Activated naive CD8-positive, alpha-beta T cell treated with anti-CD3 and anti-CD28 coated beads, Interleukin-2, amount 50 U/mL, for 16 hours (primary cell): Measurements from ENCODE around the gene GKN2.
"Not testable (repeated sequence)": the region's sequence is repeated elsewhere in the genome, so short reads cannot be mapped to it uniquely, and the experiment has no call there.

Experiments
- DNase-seq: peaks from one replicate; pipeline ENCODE4 v3.0.0-alpha.2; 2020; ENCODE audit warnings: low read depth, low spot score

Gene GKN2

DNA sequence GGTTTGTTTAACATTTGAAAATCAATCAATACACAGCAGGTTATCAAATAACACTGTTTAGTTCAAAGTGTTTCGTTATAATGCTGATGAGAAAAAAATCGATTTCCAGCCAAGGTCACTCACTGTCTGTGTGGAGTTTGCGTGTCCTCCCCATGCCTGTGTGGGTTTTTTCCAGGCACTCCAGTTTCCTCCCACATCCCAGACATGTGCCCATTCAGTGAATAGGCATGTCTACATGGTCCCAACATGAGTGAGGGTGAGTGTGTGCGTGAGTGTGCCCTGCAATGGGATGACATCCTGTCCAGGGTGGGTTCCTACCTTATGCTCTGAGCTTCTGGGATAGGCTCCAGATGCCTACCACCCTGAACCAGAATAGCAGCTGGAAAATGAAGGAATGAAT is 8.7 kb upstream of the GKN2 start:
- no peak for DNase-seq

DNA sequence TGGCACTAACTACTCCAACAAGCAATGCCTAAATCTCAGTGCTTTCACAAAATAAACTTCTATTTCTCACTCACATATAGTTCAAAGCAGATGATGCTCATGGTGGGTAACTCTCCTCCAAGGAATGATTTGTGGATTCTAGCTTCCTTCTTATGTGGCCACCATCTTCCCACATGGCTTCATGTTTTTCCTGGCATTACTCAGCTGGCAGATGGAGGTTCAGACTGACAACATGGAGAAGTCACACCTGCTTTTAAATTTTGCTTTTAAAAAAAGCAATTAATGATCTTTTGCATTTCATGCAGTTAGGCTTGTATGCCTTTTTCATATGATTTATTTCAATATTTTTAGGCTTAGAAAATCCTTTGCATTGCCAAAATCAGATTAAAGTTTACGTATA is 6.3 kb upstream of the GKN2 start:
- DNase-seq = no peak

DNA sequence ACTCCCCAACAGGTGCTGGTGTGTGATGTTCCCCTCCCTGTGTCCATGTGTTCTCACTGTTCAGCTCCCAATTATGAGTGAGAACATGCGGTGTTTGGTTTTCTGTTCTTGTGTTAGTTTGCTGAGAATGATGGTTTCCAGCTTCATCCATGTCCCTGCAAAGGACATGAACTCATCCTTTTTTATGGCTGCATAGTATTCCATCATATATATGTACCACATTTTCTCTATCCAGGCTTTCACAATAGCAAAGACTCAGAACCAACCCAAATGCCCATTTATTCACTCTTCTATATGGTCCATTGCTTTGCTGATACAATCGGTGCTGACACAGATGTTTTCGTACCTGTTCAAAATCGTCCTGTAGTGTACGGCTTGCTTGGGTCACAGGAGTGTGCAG is 2.7 kb upstream of the GKN2 start:
- not testable (repeated sequence) for DNase-seq

DNA sequence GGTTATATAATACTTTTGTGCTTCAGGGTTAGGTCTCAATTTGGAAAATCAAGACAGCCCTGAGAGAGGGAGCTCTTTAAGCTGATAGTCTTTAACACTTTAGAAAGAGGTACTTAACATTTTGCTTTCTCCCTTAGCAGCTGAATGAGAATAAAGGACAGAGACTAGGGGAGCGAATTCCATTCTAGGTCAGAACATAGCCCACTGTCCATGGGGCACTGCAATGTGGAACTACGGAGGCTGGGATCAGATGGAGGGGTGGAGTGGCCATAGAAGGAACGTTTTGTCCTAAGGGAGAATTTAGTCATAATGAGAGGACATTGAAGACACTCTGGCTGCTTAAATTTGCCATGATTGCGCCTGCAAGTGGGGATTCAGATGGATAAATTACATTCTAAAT is 794 bp downstream of the GKN2 start:
- DNase-seq = no peak

DNA sequence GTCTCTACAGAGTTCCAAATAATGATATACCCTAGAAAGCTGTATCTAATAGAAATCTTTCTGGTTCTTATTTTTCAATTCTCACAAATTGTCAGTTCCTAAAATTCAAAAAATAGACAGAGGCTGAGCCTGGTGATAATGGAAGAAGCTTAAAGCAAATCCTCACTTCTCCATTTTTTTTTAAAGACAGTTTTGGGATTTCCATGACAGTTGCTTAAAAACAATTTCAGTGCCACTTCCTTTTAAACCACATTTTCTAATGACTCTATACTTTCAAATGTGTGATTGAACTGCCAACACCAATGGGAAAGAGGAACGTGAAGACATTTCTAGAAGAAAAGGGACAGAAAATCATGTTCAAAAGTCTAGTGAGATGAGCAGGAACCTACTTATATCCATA is 4.0 kb downstream of the GKN2 start:
- no peak for DNase-seq

DNA sequence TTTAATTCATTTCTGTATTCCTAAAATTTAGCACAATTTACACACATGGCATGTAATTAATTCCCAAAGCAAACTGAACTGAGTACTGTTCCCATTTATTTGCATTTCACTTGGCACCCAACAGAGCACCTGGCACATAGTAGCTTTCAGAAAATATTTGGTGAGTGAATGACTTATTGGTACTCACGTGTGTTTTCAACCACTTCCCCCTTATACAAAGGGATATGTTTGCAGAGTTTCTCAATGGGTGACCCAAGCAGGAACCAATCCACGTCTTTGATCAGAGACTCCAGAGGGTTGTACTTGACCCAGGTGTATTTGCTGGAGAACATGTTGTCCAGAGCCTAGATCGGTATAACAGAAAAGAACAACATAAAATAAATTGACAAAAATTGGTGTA is 6.6 kb downstream of the GKN2 start:
- no peak for DNase-seq

DNA sequence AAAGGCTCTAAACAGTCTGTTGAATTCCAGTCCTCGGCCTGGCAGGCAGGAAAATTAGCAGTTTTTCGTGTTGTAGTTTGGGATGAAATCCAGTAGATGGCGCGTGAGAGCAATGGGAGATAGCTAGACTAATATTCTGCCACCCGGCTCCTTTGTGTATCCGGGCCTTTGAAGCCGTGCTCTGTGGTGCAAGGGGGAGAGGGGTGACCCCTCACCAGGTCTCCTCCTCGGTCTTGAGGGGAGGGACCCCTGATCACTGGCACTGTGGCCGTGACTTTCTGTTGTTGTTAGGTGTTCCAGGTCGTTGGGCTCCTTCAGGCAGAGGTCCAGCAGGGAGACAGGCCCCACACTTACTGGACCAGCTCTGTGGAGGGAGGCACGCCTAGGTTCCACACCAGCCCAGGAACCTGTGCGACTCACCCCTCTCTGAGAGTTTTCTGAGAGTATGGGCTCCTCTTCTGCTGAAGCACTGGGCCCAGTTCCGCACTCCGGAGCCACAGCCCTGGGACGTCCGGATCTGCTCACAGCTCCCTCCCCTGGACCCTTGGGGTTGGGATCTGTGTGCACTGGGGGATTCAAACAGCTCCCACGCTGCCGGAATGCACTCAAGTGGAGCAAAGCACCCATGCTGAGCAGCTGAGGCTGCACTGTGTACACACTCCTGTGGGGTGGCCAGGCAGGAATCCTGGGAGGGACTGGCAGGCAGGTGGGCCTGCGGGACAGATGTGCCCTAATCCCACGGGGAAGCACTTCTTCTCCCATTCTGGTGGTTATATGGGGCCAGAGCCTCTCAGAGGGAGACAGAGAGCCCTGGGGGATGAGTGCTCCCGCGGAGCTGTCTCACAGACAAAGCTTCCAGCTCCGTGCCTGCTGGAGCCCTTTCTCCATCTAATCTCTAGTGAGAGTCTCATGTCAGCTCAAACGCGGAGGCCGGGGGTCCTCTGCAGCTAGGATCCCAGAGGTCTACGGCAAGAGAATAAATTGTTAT is 8.8 kb downstream of the GKN2 start:
- peak; percentile 16 for DNase-seq

DNA sequence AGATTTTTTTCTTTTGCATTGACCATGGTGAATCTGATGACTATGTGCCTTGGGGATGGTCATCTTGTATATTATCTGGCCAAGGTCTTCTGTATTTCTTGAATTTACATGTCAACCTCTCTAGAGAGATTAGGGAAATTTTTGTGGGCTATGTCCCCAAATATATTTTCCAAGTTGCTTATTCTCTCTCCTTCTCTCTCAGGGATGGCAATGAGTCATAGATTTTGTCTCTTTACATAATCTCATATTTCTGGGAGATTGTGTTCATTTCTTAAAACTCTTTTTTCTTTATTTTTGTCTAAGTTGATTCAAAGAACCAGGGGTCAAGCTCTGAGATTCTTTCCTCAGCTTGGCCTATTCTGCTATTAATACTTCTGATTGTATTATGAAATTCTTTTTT is 9.9 kb downstream of the GKN2 start:
- DNase-seq = no peak

DNA sequence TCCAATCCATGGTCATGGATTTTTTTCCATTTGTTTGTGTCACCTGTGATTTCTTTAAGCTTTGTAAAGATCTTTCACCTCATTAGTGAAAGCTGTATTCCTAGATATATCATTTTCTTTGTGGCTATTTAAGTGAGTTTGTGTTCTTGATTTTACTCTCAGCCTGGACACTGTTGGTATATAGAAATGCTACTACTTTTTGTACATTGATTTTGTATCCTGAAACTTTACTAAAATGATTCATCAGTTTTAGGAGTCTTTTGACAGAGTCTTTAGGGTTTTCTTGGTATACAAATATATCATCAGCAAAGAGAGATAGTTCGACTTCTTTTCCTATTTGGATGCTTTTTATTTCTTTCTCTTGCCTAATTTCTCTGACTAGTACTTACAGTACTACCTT is 12.3 kb downstream of the GKN2 start:
- no peak for DNase-seq

DNA sequence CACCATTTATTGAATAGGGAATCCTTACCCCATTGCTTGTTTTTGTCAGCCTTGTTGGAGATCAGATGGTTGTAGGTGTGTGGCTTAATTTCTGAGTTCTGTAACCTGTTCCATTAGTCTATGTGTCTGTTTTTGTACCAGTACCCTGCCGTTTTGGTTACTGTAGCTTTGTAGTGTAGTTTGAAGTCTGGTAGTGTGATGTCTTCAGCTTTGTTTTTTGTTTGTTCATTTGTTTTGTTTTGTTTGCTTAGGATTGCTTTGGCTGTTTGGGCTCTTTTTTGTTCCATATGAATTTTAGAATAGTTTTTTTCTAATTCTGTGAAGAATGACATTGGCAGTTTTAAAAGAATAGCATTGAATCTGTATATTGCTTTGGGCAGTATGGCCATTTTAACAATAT is 12.7 kb downstream of the GKN2 start:
- DNase-seq = no peak

DNA sequence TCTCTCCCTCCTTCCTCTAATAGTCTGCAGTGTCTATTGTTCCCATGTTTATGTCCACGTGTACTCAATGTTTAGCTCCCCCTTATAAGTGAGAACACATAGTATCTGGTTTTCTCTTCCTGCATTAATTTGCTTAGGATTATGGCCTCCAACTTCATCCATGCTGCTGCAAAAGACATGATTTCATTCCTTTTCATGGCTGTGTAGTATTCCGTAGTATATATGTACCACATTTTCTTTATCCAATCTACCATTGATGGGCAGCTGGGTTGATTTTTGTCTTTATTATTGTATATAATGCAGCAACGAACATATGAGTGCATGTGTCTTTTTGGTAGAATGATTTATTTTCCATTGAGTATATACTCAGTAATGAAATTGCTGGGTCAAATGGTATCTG is 13.8 kb downstream of the GKN2 start:
- no peak for DNase-seq

DNA sequence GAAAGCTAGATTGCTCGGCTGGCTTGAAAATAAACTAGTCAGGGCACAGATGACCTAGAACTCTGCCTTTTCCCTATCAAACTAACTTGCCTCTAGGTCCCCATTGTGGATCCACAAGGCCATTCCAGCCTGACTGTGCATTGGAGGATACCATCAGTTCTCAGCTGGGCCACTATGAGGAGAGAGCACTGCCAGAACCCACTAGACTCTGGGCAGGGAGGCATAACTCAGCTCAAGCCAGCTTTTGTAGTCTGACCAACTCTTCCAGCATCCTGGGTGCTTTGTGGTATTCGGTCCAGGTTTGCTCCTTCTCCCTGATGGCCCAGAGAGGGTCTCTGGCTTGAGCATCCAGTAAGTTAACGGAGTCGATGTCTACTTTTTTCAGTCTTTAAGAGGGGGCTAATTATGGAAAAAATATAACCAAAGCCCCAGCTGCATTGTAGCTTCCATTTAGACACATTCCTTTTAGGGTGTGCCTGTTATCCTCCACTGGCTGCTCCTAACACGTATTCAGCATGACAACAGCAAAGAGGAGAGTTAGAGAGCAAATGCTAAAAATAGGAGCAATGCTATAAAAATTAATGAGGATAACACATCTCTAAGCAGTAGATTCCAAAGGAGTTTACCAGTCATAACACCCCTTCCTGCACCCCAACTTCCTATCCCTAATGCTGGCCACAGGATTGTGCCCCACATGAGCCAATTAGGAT is 15.2 kb downstream of the GKN2 start:
- DNase-seq = no peak

DNA sequence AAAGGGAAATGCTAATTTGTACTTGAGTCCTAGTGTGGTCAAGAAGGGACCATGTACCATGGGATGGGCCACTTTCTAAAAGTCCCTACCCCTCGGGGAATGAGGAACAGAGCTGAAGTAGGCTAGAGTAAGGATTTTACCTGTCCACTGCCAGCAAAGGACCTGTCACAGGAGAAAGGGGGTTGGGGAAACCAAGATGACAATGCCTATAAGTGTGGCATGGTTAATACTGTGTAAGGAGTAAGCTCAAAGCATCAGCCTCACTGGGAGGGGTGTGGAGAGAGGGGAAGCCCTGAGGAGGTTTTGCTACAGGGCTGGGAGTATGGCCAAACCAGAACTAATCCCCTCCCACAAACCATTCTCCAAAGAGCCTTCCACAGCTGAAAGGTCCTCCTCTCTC is 15.8 kb downstream of the GKN2 start:
- no peak for DNase-seq

DNA sequence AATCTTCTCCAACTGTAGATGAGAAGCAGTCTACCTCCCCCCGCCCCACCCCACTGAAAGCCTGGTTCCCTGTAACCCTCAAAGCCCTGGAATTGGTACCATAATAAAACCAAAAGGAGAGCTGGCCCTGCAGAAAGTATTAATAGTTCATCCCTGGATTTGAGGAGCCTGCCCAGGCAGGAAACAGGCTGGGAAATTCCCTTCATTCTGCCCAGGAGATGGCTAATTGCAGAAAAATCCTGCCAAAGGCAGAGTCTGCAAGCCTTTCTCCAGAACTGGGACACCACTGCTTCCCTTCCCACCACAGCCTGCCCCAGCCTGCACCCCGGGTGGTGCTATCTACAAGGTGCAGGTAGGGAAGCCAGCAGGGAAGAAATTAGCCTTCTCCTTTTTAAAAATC is 16.3 kb downstream of the GKN2 start:
- no peak for DNase-seq

DNA sequence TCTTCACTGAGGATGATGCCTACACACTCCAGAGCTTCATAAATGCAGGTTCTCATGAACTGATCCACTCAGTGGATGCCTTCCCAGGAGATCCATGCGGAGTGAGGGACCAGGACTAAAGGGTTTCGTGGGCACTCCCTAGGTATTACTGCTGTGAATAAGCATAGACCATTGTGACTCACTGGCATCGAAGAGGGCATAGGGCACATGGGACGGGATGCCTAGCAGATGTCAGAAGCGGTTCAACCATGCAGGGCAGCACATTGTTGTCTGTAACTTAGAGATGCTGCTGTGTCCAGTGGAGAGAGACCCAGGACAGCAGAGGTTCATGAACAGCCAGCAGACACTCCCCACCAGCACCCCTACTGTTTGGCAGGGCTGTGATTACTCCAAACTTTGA is 17.2 kb downstream of the GKN2 start:
- no peak for DNase-seq

DNA sequence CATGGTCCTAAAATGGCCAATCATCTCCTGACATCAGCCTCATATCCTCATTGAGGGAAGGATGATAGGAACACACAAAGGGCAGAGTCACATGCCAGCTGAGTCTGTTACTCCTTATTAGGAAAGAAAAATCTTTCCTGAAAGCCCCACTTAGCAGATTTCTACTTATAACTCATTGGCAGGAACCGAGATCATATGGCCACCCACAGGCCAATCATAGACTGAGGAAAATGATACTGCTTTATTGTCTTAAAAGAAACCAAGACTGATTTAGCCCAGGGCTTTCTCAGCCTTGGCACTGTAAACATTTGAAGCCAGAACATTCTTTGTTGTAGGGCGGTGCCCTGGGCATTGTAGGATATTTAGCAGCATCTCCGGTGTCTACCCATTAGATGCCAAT is 18.7 kb downstream of the GKN2 start:
- DNase-seq = no peak

DNA sequence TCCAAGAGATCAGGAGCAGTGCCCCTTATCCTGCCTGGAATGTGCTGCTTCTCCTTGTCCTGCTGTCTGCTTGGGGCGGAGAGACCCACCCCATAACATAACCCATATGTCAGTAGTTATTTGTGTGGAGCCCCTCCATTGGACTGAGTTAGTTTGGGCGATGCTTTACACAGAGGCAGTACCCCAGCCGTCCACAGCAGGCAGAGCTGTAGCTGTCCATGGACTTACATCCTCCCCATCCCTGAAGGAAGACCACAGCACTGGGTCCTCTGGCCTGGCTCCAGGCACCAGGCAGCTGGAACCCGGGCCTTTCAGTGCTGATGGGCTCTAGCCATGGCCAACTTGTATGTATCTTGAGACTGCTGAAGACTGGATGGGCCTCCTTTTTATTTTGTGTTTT is 20.3 kb downstream of the GKN2 start:
- DNase-seq = no peak

DNA sequence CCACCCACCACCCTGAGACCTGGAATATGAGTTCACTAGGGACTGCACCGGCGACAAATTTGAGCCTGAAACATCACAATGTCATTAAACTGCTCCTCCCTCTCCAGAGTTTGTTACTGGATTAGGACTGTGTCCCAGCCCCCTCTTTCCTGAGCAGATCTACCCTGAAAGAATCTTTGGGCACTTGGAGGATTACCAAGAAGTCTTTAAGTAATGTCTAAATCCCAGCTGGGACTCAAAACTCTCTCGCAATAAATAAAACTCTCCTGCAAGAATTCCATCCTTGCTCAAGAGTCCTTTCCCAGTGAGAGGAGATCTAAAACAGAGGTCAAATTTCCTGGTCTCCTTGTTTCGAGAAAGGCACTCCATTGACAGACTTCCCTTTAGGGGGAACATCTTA is 20.9 kb downstream of the GKN2 start:
- no peak for DNase-seq

DNA sequence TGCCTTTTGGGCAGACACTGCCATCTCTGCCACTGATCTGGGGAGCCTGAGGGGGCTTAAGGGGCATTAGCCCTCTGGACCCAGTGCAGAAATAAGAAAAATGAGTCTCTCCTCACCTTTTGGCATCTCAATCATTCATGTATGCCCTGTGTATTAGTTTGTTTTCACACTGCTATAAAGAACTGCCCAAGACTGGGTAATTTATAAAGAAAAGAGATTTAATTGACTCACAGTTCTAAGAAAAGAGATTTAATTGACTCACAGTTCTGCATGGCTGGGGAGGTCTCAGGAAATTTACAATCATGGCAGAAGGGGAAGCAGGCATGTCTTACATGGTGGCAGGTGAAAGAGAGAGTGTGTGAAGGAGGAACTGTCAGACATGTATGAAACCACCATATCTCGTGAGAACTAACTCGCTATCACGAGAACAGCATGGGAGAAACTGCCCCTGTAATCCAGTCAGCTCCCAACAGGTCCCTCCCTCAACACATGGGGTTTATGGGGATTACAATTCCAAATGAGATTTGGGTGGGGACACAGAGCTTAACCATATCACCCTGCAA is 21.5 kb downstream of the GKN2 start:
- DNase-seq = no peak

DNA sequence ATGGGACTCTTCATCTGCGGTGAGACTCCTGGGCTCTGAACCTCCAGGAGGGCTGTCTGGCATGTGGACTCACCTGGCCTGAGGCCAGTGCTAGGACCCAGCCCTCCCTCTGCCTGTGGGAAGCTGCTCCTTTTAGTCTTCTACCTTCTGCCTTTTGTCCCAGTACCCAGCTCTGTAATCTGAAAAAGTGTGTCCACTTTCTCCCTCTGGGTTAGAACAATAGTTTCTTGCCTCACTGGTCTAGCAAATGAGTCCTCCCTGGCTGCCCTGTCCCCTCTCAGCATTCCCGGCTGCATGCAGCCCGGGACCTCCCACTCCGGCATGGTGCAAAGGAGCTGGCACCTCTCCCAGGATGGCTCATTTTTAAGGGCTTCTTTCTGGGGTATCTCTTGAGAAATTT is 25.9 kb downstream of the GKN2 start:
- DNase-seq = no peak

DNA sequence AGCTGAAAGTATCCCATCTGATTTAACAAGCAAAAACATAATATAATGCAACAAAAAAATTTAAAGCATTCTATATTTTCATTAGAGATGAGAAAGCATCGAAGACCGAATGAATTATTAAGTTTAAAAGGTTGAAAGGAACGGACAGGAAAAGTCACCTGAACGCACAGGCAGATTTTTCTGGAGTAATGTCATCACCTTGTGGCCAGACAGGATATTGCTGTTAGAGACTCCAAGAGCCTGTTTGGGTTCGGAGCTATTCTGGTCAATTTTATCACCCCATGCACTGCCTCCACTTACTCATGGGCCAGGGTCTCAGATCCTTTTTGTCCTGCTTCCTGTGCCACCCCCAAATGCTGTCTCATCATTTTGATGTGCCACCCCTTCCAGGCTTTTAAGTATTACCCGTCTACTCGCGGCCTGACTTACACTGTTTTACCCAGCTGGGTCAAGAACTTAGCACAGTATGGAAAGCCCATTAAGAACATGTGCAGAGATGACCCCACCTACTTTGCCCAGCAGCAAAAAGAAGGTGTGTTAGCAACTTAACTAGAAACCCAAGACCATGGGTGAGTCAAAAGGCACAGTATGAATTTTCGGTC is 27.3 kb downstream of the GKN2 start:
- peak; percentile 19 for DNase-seq

DNA sequence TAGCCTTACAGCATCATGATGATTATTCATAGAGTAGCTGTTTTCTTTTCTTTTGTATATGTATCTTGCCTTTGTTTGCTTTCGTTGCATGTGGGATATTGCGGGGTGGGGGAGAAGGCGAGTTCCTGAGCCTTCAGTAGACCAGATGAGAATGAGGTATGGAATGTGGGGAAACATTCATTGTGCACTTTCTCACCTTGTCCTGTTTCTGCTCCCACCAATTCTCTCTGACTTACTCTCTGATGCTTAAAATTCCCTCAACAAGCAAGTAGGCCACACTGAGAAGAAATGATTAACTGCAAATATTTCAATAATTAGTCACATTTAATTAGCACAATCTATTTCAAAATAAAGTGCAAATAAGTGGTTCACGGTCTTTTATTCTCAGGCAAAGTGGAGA is 31.0 kb downstream of the GKN2 start:
- no peak for DNase-seq
